Astrocyte (in vitro differentiated cells and primary cell): ENCODE results near the gene MYO5A.

Experiments
- CTCF ChIP-seq: IDR thresholded peaks from 2 replicates; pipeline ENCODE4 v1.5.1; 2011; ENCODE audit warnings: low read depth, mild to moderate bottlenecking, inconsistent platforms, low read length, moderate library complexity; ENCODE audit not compliant: insufficient read depth
- EZH2 ChIP-seq: IDR thresholded peaks from 2 replicates; pipeline ENCODE4 v1.6.1; 2012; ENCODE audit warnings: mild to moderate bottlenecking, low read length, inconsistent platforms; ENCODE audit not compliant: insufficient read depth

- no peak for TF ChIP-seq EZH2
- no peak for TF ChIP-seq CTCF
These were observed 17.5 kb upstream of the MYO5A start for GRCh38 chr15:52546031-52546751.
